Body of pancreas (tissue), 4 donors: ENCODE results near the gene TTC31.

ENCODE experiments used
- POLR2A ChIP-seq, 3 donors: fragments of 450-650 bp; IDR thresholded peaks; one replicate each; pipeline ENCODE4 v1.6.1; 2016; ENCODE audit warnings: antibody characterized with exemption in 3 of 3, mild to moderate bottlenecking in 2 of 3
- TF ChIP-seq, protein P1 (sequence below), 7 experiments: fragments of 450-650 bp in 4 of 7; fragments of 200-600 bp in 3 of 7; sonication (generic) in 3 of 7; IDR thresholded peaks; one replicate each; pipeline ENCODE4 v1.5.1; 2016 to 2019; ENCODE audit warnings: antibody characterized with exemption in 7 of 7

DNA sequence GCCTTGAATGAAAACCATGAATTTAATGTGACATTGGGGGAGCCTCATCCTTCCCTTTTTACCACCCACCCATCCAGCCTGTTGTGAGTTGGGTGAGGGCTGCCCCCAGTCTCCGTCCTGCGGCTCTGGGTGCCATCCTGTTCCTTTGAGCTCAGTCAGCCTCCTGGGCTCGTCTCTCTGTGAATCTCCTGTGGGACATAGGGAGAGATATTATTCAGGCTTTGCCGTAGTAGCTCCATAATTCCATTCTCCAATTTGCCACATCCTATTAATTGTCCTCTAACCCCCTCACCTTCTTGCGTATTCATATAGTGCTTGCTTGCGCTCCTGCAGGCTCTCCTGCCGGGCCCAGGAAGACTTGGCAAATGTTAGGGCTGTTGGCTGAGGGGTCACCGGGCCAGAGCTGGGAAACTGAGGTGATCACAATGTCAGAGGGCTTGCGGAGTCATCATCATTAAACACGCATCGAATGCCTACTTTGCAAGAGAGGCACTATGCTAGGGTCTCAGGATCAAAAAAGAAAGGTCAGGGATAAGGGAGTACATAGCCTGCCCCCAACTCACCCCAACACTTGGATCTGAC lies 43.9 kb downstream of the TTC31 start:
- TF ChIP-seq POLR2A (IDR thresholded peaks at IDR 0.05) = no peak
- TF ChIP-seq, protein P1, sequence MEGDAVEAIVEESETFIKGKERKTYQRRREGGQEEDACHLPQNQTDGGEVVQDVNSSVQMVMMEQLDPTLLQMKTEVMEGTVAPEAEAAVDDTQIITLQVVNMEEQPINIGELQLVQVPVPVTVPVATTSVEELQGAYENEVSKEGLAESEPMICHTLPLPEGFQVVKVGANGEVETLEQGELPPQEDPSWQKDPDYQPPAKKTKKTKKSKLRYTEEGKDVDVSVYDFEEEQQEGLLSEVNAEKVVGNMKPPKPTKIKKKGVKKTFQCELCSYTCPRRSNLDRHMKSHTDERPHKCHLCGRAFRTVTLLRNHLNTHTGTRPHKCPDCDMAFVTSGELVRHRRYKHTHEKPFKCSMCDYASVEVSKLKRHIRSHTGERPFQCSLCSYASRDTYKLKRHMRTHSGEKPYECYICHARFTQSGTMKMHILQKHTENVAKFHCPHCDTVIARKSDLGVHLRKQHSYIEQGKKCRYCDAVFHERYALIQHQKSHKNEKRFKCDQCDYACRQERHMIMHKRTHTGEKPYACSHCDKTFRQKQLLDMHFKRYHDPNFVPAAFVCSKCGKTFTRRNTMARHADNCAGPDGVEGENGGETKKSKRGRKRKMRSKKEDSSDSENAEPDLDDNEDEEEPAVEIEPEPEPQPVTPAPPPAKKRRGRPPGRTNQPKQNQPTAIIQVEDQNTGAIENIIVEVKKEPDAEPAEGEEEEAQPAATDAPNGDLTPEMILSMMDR (IDR thresholded peaks at IDR 0.05) = no peak
